B cell (primary cell): ENCODE measurements around the gene TDRD9.

ENCODE experiments used
- CTCF ChIP-seq: fragments of 200-600 bp; IDR thresholded peaks from one replicate; pipeline ENCODE4 v1.8.0; 2022; ENCODE audit warnings: antibody characterized with exemption, mild to moderate bottlenecking
- EZH2 ChIP-seq: IDR thresholded peaks from 2 replicates; pipeline ENCODE4 v1.6.1; 2012; ENCODE audit warnings: borderline replicate concordance, low read depth, mild to moderate bottlenecking, moderate library complexity, low read length; ENCODE audit not compliant: insufficient read depth, poor library complexity, severe bottlenecking

DNA sequence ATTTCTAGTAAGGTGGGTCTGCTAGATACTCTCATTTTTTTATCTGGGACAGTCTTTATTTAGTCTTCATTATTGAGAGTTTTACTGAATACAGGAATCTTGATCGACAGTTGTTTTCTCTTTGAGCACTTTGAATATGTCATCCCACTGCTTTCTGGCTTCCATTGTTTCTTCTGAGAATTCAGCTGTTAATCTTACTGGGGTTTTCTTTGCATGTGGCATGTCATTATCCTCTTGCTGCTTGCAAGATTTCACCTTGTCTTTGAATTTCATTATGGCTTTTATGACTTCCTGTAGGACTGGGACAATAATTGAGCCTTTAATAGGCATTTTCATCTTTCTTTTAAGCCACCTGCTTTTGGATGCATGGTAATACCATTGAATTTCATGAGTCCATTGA is 60.8 kb downstream of the TDRD9 start:
- TF ChIP-seq CTCF (no peak), EZH2 (no peak)
